CD4-positive, alpha-beta T cell treated with Interleukin-17A for 1 hour (primary cell): ENCODE measurements around the gene LOXL3.
A peak's percentile ranks its signal among the peaks of the same experiment; 100 is the strongest.

Experiments used
- DNase-seq: peaks from one replicate; pipeline ENCODE4 v3.0.0-alpha.2; 2020

The LOXL3 gene

GRCh38 chr2:74482801-74483674 lies 70.7 kb downstream of the LOXL3 start, which contains the start of the genes CCDC142 and TTC31:
CCDC142 (minus strand) TSS chr2:74482998; CDS start chr2:74482837, 161 bp downstream.
TTC31 (plus strand) TSS chr2:74483081; CDS start chr2:74483096, 15 bp downstream.
- DNase-seq: peak; percentile 96
